Fibroblast of gingiva (primary cell): ENCODE measurements around the gene DAAM2.
A peak's percentile ranks its signal among the peaks of the same experiment; 100 is the strongest.

Experiments used
- DNase-seq: peaks from one replicate; pipeline ENCODE4 v3.0.0-alpha.2; 2011; ENCODE audit warnings: low read depth

Gene DAAM2

DNA sequence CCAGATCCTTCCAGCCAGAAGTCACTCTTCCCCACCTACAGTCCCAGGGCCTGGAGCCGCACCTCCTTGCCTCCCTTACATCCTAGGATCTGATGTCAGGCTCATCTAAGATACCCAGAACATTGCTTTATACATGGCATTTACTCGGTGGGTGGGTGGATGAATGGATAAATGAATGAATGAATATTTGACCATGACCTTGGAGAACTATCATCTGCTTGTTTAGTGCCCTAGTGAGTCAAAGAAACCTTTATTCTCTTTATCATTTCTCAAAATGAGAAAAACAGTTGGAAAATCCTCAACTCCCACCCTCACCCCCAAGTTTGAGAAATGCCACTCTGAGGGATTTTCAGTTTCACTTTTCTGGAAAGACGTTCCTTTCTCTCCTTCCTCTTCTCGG, 56.0 kb downstream of the DAAM2 start:
- no peak for DNase-seq

DNA sequence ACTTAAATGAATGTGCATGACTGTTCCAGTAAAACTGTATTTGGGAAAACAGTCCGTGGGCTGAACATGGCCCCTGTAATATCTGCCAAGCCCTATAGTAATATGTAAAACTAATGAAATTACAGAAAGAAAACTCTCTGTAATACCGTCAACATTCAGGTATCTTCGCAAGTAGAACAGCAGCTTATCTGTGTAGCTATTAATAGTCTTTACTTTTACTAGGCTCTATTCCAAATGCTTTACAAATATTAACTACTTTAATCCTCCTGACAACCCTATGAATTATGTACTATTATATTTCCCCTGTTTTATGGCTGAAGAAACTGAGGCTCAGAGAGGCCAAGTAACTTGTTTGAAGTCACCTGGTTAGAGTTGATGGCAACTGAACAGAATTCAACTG, 57.1 kb downstream of the DAAM2 start:
- no peak for DNase-seq

DNA sequence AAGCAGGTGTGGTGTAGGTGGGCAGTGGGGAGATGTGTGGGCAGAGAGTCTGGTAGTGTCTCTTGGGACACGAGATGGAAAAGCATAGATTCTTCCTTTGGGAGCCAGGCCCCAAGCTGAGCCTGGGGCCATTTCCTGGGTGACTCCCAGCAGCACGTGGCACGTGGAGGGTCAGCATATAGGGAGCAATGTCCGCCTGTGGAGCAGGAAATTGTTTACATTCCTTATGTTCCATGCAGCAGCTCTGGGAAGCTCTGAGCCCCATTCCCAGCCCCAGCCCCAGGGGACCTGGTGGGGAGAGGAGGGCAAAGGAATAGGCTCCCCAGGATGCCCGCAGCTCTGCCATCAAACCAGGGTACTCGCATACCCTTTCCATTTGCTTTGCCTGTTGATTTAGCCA, 57.6 kb downstream of the DAAM2 start:
- no peak for DNase-seq

DNA sequence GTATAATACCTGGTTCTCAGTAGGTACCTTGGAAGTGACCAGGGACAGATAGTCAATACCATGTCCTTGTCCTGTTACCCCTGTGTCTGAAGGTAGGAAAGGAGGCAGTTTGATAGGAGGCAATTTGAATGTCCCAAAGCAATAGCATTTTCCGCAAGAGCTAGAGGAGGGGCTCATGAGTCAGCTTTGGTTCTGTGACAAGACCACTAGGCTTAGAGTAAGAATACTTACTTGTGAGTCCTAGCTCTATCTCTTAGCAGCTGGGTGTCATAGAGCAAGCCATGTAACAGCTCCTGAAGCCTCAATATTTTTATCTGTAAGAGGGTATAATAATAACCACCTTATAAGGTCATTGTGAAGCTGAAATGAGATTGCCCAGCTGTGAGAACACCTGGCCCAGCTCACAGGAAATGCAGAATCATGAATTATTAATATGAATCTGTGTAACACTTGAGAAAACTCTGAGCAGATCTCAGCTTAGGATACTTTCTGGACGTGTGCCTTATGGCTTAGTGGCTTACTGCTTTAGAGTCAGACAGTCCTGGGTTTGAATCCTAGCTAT, 58.6 kb downstream of the DAAM2 start:
- no peak for DNase-seq

DNA sequence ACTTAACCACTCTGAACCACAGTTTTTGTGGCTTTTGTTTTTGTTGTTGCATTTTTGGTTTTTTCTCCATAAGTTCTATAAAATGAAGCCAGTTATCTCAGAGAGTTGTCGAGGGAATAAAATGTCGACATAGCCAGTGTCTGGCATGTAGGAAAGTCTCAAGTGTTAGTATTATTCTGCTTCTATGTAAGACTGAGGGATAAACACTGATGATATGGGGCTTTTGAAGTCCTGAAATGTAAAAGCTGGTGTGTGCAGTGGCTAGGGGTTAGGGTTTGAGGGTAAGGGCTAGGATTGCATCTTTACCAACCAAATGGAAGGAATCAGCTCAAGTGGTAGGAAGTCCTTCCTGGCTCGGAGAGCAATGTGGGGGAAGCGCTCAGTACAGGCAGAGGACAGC, 59.2 kb downstream of the DAAM2 start:
- DNase-seq: no peak

DNA sequence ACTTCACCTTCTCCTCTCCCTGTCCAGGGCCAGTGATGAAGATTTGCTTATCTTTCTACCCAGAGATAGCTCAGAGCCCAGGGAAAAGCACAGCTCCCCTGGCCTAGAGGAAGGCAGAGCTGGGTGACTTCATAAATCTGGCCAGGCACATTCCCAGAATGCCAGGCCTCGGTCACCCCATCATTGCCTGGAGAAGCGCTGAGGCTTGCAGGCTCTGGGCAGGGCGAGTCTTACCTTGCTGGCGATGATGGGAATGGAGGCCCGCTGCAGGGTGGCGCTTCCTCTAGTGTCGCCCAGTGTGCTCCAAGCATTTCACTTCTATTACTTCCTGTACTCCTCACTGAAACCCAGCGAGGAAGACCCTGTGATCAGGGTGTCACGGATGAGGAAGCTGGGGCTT, 60.1 kb downstream of the DAAM2 start:
- DNase-seq: no peak

DNA sequence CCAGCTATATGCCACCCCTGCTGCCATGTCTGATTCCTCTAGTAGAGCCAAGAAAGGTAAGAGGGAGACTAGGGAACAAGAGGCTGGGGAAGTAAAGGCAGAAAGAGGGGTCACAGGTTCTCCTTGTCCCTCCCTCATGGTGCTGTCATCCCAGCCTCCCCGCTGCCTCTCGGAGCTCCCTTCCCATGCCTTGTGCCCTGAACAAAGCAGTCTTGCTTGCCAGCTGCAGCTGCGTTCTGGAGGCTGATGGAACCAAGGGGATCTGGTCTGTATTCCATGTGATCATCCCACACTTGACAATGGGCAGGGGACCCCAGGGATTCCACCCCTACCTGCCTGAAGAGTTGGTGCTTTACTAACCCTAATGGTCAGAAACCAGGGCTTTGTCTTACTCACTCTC, 61.4 kb downstream of the DAAM2 start:
- DNase-seq: no peak

DNA sequence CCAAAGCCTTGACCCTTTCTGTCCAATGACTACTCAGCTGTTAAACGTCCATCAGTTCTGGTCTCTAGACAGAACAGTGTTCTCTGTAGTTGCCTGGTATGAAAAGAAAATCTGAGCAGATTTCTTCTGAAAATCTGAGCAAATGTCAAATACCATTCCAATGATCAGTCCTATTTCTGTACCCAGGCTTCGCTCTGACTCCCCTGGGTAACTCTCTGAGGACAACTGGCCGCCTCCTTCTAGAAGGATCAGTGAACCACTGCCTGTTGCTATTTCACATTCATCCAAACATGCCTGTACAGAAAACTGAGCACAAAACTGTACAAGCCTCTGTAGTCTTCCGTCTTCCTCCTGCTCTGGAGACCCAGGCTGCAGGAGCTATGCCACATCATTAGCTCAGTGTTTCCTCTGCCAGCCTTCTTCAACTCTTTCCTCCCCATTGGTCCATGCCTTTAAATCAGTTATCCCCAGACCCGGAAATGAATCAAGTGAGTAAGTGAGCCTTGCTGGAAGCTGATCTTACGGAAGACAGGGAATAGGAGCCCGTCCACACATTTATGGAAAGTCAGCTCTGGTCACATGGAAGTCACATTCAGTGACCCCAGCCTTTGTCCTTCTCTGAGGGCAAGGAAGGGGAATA, 63.3 kb downstream of the DAAM2 start:
- DNase-seq: peak; percentile 70

DNA sequence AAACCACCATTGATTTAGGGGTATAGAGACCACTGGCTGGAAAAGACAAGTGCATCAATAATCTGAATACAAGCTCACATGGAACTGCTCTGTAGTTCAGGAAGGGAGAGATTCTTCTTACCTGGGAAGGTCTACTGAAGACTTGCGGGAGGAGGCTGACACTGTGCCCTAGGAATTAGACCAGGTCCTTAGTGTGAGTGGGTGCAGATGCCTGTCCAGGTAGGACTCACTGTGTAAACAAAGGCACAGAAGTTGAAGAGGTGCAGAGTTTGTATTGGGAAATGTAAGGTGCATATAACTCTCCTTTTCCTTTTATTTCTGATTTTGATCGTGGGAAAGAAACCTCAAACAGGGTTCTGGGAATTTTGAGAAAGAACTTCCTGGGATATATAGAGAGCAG, 66.8 kb downstream of the DAAM2 start:
- DNase-seq: no peak

DNA sequence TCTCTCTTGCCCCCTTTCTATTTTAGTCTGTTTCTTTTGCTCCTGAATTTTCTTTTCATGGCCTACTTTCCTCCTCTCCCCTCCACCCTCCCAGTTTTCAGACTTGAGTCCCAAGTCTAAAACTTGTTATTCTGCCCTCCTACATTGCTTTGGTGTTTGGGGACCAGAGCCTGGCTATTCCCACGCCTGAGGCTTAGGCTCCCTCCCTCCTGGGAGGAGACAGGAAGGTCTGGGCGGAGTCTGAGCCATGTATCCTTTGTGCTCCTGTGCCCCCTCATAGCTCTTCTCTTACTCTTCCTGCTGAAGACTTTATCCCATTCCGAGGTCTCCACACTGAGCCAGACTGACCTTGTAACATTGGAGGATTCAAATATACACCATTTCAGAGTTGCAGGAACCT, 69.5 kb downstream of the DAAM2 start:
- DNase-seq: no peak

DNA sequence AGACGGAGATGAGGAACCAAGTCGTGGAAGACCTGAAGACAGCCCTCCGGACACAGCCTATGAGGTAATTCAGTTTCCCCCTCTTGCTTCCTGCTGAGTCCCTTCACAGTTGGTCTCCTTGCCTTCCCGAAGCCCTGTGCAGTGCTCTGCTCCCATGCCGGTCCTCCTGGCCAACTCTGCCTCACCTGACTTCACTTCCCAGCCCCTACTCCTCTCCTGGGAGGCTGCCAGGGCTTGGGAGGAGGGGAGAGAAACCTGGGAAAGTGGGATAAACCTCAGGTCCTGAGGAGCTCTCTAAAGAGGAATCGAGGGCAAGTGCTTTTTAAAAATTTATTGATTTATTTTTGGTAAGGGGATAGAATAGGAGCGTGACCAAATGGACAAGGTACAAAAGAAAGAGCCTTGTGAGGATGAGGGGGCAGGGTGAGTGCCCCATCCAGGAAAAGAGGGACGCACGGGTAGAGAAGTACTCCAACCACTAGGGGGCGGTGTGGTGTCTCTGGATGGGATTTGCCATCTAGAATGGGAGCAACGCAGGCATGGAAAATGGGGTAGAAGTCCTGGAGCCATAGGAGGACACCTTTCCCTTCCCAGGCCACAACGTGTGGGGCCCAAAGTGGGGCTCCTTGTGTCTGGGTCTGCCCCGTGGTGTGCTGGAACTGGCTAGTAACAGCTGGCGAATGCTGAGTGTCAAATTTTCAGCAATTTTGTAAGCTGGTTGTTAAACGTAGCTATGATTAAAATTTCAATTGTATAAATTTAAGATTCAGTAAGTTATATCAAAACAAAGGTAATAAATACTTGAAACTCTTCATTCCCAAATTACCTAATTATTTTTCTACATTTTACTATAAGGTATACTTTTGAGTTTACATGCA, 73.1 kb downstream of the DAAM2 start:
- DNase-seq: peak; percentile 49

DNA sequence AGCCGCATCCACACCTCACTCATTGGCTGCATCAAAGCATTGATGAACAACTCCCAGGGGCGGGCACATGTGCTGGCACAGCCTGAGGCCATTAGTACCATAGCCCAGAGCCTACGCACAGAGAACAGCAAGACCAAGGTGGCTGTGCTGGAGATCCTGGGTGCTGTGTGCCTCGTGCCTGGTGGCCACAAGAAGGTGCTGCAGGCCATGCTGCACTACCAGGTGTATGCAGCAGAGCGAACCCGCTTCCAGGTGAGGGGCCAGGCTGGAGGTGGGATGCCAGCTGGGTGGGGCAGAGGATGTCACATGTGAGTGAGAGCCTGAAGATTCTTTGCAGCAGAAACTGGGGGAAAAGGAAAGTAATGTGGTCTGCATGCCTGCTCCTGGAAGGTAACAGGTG, 75.4 kb downstream of the DAAM2 start:
- DNase-seq: no peak

DNA sequence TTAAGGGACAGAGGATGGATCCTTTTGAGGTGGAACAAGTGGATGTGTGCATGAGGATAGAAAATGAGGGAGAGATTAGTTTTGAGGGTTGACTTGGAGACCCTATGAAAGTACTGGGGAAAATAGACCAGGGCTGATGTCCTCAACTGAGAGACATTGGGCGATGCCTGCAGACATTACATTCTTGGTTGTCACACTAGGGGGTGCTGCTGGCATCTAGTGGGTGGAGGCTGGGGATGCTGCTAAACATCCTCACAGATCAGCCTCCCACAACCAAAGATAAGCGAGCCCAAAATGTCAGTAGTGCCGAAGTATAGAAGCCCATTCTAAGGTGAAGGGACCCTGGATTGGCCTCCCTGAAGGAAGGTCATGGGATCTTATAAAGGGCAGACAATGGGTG, 78.8 kb downstream of the DAAM2 start:
- DNase-seq: no peak

DNA sequence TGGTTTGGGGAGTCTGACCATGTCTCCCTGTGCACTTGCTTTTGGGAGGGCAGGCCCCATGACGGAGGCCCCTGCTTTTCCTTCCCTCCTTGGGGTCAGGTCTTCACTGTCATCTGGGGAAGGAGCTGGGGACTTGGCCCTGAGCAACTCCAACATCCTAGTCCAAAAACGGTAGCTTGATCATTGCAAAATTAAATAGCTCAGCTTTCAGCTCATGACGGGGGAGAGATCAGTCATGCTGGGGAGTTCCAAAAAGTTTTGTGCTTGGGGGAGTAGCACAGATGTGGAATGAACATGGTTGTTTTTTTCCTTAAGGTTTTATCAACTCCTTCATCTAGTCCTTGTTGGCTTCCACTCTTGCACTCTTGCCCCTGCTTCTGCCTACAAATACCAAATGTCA, 81.3 kb downstream of the DAAM2 start:
- no peak for DNase-seq

DNA sequence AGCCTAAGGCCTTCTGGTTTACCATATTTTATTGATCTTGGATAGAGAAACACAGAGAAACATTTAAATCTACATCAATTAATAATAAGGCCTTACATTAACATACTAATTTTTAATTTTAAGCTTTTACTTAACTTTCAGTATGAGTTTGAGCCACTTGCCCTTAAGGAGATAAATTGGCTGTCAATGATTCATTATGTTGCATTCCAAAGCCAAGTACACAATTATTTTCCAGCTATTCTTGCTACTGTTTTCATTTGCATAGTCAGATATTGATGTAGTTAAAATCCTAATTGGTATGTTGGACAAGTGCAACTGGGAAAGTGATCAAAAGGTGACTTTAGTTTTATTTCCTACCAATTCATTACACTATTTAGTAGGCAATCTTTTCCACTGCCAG, 83.9 kb downstream of the DAAM2 start:
- DNase-seq: no peak

DNA sequence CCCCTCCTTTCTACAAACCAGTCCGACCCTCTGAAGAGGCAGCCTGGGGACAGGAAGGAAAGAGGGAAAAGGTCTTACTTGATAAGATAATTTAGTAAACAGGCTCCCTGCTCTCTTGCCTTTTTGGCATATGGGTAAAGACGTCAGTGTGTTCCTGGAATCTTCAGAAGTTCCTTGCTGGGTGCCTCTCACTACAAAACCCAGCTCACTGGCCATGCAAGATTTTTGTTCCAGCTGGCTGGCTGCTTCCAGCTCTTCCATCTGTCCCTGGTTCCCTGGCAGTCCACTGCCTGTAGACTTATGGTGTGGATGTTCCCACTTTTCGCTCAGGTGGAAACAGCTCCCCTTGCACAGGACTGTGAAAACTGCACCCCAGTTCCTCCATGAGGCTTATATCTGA, 84.7 kb downstream of the DAAM2 start:
- no peak for DNase-seq

DNA sequence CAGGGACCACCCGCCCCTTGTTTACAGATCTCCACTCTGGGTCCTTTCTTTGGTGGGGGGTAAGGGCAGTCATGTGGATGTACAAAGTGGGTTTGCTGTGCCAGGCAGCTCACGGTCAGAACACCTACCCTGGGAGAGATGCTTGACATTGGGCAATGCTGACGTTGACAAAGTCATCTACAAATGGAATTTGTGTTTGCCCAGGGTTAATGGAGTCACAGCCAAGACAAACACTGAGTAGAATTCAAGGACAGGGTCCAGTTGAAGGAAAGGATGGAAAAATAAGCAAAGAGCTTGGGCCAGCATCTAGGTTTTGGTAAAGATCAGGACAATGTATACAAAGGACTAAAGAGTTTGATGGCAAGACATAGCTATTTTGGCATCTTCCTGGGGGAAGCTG, 87.4 kb downstream of the DAAM2 start:
- DNase-seq: peak; percentile 51

DNA sequence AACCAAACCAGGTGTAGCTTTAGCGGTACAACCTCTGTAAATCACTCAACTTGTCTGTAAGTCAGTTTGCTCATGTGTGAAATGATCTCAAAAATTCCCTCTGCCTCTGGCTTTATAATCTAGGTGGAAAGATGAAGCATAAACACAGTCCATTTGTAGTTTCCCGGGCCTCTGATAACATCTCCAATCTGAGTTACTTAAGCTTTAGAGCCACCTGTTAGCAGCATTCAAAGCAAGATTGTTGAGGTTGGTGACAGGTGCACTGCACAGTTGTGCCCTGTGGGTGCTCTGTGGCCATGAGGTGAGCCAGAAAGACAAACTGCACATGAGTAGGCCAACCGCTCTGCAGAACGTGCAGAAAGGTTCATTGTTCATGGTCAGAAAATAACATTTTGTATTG, 88.4 kb downstream of the DAAM2 start:
- DNase-seq: no peak

DNA sequence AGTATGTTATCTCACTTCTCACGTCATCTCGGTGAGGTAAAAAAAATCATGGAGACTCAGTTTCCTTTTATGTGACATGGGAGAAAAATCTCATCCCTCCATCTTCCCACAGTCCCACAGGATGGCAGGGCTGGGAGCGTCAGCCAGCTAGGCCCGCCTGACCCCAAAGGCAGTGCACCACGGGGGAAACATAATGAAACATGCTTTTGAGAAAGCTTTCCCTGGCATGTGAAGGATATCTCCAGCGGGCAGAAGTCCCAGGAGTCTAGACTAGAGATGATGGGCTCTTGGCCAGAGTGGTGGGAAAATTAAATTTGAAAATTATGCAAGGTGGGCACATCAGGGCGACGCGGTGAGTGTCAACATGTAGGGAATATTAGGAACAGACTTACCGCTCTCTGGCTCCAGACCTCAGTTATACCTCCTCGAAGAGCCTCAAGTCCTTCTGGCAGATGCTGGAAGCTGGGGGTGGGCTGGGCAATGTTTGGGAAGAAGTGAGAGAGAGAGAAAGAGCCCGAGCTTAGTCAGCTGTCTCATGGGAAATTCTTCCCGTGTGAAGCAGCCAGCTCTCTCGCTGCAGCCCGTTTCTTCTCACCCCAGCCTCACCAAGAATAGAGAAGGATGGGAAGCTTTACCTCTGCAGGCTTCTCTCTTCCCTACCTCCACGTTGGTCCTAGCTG, 89.8 kb downstream of the DAAM2 start:
- DNase-seq: peak; percentile 91

DNA sequence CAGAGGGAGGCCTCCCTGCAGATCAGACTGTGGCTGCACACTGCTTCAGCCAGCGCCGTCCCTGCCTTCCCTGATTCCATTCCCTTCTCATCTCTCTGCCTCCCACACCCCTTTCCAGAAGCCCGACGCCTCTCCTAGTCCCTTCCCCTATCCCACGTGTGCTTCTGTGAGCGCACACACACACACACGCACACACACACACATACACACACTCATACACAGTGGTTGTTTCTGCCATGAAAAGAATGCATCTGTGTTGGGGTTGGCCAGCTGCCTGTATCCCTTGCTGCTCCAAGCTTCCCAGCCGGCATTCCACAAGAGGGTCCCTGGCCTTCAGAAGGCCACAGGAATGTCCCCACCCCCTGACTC, 90.3 kb downstream of the DAAM2 start:
- peak; percentile 91 for DNase-seq

DNA sequence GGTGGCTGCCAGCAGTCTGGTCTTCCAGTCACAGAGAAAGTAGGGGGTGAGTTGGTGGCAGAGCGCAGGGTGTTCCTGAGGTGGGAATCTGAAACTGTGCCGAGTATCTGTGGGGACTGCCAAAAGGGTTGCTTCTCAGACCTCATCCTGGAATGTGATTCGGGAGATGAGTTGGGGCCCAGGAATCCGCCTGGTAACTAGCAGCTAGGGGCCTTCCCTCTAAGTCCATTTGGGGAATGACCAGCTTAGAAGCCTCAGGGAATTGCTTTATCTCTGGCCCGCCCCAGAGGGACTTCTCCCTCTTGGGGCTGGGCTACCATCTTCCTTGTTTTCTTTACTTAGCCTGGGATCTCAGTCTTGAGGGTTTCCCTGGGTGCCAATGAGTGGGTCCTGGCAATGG, 92.5 kb downstream of the DAAM2 start:
- DNase-seq: no peak

DNA sequence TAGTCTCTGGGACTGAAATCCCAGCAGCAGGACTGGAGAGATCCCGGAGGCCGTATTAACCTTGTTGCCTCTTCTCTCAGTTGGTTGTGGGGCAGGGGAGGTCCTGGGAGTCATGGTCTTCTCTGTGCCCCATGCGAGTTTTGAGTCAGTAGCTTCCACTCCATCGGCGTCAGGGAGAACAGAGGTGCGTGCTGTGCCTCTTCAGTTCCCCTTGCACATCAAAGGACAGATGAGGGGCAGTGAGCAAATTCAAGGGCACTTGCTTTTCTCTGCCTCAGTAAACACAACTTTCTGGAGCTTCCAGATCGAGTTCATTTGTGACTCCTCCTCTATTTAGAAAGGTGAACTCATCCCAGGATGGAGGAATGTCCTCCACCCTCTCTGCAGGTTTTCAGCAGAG, 93.5 kb downstream of the DAAM2 start:
- DNase-seq: no peak

DNA sequence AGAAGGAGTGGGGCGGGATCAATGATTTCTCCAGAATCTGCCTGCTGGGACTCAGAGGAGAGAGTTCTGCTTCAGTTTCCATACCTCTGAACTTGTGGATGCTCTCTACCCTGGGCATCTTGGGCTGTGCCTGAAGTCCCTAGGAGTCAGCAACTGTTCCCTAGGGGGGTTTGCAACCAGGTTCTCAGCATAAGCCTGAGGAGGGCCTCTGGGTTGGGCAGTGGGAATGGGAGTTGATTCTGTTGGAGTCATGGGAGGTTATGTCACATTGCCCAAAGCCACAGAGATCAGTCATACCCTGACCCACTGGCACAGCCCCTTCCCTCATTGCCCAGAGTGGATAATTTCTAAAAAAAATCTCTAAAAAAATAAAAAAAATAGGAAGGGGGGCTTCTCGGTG, 94.7 kb downstream of the DAAM2 start:
- no peak for DNase-seq
